Fibroblast of gingiva (primary cell): Measurements from ENCODE around the gene DPF1.

ENCODE experiments used
- DNase-seq: peaks from one replicate; pipeline ENCODE4 v3.0.0-alpha.2; 2011; ENCODE audit warnings: low read depth

DPF1 gene

DNA sequence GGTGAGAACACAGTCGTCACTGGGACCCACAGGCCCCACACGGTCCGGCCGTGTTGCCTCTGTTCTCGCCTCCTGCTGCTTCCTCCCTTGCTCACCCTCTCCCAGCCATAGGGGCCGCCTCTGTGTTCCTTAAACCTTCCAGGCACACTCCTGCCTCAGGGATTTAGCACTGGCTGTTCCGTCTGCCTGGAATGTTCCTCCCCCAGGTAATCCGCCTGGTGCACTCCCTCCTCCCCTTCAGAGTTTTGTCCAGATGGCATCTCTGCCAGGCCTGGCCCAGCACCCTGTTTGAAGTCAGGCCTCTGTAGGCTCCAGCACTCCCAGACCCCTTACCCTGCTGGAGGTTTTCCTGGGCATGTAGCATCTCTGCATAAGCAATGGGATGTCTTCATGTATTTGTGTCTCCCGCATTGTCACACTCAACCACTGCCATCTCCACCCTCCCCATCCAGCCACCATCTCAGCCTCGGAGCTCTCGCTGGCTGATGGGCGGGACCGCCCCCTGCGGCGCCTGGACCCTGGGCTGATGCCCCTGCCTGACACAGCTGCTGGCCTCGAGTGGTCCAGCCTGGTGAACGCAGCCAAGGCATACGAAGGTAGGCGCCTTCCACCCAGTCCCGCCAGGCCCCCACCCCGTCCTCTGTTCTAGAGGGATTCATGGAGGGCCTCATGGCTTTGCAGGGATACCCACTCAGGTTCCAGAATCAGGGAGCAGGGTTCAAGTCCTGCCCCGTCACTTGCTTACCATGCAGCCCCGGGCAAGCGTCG, 25.9 kb downstream of the DPF1 start:
- no peak for DNase-seq

DNA sequence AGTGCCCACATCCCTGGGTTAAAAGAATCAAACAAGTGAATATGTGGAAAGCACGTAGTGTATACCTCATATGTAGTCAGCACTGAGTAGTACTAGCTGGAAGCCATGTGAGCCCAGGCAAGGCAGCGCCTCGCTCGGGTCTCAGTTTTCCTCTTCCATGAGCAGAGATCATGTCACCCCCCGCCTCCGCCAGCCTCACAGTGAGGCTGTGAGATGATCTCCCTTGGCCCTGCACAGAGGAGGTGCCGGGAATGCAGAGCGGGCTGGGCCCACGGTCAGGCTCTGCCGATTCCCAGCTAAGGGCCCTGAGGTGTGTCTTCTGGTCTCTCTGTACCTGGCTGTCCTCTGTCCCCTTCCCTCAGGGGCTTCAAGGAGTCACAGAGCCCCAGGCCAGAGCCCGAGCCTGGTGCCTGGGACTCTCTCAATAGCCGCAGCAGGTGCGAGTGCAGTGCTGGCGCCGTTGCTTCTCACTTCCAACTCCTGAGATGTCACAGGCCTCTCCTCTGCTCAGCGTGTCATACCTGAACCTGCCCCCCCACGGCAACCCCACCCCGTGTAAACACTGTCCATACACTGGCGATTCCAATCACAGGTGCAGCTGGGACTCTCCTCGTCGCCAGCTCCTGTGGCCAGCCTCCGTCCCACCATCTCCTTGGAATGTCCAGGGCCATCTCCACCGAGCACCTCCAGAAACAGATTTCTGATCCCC, 26.9 kb downstream of the DPF1 start:
- no peak for DNase-seq

DNA sequence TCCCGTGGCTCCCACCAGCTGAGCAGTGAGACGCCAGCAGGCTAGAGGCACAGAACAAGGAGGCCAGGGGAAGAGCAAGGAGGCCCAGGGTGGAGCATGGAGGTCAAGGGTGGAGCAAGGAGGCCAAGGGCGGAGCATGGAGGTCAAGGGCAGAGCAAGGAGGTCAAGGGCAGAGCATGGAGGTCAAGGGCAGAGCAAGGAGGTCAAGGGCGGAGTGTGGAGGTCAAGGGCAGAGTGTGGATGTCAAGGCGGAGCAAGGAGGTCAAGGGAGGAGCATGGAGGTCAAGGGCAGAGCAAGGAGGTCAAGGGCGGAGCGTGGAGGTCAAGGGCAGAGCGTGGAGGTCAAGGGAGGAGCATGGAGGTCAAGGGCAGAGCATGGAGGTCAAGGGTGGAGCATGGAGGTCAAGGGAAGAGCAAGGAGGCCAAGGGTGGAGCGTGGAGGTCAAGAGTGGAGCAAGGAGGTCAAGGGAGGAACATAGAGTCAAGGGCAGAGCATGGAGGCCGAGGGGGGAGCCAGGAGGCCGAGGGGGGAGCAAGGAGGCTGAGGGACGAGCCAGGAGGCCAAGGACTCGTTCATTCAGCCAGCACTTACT, 27.7 kb downstream of the DPF1 start:
- DNase-seq: no peak

DNA sequence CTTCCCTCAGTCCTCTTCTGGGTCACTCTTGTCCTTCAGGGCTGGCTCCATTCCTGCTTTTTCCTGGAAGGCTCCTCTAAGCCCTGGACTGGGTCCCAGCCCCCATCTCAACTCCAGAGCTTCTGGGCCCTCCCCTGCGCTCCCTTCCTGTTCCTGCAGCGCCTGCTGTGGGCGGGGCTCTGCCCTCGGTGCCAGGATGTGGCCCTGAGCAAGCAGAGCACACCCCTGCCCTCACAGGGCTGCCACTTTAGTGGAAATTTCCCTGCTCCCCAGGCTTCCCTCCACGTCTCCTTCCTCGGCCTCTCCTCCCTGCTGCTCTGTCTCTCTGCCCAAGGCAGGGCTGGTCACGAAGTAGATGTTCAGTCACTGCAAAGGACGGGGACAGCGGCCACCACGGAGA, 28.8 kb downstream of the DPF1 start:
- no peak for DNase-seq

DNA sequence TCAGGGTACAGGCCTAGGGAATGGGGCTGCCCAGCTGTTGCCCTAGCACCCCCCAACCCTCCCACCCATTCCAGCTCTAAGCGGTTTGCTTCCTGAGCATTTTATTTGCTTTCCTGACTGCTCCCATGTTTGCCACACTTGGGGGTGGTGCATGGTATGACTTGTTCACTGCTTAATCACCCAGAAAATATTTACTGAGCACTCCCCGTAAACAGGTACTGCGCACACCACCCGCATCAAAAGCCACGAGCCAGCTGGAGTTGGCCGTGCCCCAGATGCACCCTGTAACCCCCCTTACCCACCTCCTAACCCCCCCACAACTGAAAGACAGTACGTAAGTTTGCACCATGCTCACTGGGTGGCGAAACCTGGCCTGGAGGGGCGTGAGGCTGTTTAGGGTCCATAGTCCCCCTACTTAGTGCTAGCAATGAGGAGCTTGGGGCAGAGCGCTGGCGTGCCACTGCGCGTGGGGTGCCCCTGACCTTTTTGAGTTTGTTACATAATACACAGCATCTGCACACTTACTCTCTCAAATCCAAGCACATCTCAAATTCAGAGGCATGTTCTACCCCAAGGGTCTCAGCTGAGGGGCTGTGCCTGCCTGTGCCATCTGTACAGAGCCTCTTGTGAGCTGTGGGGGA, 29.8 kb downstream of the DPF1 start:
- no peak for DNase-seq

DNA sequence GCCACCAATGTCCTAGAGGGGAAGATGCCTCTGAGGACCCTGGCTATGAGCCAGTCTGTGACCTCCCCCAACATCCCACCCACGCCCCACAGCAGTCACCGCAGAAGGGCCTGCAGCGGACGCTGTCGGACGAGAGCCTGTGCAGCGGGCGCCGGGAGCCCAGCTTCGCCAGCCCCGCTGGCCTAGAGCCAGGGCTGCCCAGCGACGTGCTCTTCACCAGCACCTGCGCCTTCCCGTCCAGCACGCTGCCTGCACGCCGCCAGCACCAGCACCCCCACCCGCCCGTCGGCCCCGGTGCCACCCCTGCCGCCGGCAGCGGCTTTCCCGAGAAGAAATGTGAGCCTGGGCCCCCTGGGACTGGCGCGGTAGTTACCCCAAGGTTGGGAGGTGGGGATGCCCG, 30.6 kb downstream of the DPF1 start:
- no peak for DNase-seq

DNA sequence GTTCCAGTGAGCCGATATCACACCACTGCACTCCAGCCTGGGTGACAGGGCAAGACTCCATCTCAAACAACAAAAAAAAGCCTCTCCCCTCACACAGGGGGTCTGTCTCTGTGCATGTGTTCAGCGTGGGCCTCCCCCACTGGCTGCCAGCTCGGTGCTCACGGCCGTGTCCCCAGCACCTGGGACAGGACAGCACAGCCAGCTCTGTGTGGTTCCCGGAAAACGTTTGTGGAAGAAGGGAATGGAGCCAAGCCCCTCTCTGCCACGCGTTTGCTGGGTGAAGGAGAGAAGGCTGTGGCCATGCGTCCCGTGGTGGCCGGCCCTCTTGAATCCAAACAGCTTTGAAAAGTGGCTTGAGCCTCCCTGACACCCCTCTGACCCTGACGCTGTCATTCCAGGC, 32.3 kb downstream of the DPF1 start:
- no peak for DNase-seq

DNA sequence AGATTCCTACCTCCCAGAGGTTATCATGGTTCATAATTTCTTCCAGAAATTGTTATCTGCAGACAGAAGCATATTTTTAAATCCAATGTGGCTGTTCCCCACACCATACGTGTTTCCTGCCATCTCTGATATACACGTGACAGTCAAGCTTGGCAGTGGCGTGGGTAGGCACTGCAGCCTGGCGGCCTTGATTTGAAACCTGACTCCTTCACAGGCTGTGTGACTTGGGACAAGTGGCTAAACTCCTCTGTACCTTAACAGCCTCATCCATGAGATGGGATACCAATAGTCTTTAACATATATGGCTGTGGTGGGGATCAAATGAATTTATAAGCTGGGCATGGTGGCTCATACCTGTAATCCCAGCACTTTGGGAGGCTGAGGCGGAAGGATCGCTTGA, 33.2 kb downstream of the DPF1 start:
- DNase-seq: no peak

DNA sequence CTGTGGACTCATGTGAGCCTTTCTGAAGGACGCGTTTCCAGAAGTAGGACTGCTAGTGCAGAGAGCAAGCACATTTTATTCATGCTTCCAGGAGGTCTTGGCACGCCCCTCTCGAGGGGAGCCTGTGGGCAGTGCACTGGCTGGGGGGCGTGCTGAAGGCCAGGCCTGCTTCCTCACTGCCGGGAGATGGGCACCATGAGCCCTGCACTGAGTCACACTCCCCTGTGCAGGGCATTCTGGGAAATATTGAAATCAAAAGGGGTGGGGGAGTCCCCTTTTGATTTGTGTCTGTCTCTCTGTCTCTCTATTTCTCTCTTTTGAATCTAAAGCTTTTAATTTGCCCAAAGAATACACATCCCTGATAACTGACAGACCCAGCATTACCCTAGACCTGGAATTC, 34.0 kb downstream of the DPF1 start:
- no peak for DNase-seq

DNA sequence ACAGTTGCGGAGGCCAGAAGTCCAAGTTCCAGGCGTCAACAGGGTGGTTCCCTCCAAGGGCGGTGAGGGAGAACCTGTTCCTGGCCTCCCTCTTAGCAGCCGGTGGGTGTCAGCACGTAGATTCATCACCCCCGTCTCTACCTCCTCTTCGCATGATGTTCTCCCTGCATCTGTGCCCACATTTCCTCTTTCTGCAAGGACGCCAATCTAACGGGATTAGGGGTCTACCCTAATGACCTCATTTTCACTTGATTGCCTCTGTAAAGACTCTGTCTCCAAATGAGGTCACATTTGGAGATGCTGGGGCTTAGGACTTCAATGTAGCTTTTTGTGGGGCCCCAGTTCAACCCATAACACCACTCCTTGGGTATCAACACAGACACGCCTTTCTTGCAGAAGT, 38.5 kb downstream of the DPF1 start:
- DNase-seq: no peak

DNA sequence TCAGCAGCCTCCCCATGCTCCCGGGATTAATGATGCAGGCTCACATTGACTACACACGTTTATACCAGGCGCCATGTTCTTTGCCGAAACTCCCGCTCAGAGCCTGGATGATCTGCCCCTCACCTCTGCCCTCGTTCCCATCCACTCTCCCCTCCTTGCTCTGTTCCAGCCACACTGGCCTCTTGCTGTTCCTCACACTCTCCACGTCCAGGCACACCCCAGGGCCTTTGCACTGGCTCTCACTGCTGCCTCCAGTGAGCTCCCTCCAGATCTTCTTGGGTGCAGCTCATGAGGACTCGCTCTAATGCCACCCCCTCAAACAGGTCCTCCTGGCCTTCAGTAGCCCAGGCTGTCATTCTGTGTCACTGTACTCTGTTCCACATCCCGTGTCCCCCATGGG, 39.2 kb downstream of the DPF1 start:
- DNase-seq: no peak

DNA sequence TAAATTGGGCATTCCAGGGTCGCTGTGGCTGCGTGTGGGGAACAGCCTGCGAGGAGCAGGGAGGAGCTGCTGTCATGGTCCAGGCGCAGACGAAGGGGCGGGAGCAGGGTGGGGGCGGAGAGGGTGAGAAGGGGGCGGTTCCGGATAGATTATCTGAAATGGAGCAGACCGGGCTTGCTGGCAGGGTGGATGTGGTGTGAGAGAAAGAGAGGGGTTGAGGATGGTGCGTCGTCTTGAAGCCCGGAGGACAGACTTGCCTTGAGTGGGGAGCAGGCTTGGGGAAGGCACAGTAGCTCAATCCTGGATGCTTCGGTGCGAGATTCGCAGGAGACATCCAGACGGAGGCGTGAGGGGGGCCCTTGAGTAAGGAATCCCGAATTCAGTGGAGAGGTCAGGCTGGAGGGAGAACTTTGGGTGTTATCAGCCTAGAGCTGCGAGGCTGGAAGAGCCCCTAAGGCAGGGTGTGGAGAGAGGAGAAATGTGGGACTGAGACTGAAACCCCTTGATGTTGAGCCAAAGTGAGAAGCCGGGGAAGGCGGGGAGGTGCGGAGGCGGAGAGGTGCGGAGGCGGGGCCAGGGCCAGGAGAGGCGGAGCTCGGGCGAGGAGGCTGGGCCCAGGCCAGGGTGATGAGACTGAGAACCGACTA, 40.6 kb downstream of the DPF1 start:
- DNase-seq: no peak

DNA sequence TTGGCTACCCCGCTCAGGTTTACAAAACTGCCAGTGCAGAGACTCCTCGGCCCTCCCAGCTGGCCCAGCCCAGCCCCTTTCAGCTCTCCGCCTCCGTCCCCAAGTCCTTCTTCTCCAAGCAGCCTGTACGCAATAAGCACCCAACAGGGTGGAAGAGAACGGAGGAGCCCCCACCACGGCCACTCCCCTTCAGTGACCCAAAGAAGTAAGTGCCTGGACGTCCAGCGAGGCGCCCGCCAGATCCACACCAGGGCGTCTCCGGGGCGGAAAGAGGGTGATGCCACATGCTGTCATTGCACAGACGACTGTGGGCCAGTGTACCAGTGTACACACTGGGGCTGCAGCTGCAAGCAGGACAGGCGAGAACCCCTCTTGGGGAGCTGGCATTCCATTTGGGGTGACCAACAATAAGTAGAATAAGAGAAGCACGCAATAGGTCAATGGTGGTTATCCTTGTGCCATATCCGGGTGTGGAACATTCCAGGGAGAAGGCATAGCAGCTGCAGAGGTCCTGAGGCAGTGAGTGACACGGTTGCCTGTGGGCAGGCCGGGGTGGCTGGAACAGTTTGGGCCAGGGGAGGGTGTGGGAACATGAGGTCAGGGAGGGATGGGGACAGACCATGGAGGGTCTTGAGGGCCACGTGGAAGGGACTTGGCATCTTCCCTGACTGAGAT, 41.3 kb downstream of the DPF1 start:
- DNase-seq: no peak

DNA sequence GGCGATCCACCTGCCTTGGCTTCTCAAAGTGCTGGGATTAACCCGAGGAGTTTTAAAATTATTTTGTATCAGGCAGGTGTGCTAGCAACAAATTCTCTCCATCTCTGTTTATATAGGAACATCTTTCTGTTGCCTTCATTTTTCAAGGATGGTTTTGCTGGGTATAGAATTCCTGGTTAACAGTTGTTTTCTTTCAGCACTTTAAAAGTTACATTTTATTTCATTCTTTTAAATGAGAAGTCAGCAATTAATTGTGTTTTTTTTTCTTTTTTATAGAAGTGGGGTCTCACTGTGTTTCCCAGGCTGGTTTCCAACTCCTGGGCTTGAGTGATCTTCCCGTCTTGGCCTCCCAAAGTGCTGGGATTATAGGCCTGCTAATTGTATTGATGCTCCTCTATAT, 44.0 kb downstream of the DPF1 start:
- DNase-seq: no peak

DNA sequence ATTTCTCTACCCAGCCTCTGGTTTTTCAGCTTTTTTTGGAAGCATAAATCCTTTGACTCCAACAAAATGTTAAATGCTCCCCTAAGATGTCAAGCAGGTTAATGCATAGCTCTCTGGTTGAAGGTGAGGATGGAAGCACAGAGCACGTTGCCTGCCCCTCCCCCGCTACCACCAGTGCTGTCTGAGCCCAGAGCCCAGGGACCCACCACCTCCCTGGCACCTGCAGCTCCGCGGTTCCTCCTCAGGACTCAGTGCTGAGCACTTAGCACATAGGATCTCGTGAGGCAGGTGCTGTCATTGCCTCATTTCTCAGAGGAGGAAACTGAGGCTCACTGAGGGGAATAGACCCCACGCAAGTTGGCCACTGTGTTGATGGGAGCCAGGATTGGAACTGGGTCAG, 48.6 kb downstream of the DPF1 start:
- no peak for DNase-seq

DNA sequence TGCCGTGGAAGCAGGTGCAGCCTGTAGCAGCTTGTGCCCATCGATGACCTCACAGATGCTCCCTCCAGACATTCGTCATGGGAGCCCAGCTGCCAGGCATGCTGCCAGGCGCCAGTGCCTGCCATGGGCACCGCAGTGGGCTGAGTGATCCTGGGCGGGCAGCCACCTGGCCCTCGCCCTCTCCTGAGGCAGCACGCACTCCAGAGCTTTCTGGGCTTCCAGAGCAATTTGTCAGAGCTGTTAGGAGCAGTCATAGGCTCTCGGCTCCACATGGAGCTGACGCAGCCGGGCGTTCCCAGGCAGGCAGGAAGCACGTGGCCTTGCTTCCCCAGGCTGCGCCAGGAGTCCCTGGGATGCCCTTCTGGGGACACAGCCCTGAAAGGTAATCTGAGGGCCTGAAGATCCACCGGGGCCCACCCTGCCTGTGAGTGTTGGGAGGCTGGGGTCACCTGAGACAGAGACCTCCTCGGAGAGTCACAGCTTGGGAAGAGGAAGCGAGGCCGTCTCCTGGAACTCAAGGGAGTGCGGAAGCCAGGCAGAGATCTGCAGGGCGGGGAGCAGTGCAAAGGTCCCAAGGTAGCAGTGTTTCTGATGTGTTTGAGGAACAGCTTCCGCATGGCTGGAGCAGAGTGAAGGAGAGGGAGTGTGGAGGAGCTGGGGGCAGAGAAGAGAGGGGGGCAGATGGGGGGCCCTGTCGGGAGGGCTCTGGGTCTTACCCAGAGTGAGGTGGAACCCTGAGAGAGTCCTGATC, 50.6 kb downstream of the DPF1 start:
- peak; percentile 63 for DNase-seq

DNA sequence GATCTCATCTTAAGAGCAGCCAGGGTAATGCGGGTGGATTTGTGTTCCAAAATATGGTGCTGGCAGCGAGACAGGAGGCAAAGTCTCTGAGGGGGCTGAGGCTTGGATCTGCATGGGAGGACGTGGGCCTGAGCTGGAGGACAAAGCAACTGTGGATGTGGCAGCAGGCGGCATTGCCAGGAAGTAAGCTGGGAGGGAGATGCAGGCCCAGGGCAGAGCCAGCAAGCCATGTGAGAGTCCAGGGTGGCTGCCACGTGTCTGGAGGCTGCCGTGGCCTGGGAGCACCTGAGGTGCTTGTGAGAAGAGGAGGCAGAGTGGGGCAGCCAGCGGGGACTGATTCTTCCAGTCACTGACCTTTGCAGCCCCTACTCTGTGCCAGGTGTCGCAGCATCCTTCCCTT, 52.0 kb downstream of the DPF1 start:
- DNase-seq: no peak

DNA sequence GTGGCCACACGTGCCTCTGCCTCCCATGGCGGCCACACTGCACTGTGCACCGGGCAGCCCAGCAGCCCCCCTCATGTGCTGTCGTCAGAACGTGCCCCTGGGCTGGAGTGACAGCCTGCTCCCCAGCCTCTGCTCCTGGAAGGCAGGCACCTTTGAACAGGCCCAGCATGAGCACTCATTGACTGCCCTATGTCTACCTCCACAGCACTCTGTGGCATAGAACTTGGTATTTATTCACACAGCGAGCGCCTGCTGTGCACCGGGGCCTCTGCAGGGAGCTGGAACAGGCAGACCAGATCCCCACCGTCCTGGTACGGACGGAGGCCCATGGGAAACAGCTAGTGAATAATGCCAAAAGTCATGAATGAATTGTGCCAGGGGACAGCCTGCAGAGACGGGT, 53.7 kb downstream of the DPF1 start:
- DNase-seq: no peak

DNA sequence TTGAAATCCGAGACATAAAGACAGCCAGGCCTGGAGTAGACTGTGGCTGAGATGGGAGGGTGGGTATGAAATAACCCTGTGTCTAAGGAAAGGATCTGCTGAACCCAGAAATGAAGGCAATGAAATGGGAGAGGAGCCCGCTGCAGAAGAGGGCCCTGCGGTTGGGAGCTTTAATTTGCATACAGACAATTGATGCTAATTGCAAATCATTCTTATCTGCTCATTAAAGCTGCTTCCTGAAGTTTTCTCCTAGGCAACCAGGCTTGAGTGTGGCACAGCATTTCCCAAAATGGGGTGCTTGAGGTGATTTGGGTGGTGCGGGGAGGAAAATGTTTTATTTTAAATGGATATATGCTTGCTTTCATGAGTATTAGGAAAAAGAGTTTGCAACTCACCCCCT, 55.4 kb downstream of the DPF1 start:
- no peak for DNase-seq

DNA sequence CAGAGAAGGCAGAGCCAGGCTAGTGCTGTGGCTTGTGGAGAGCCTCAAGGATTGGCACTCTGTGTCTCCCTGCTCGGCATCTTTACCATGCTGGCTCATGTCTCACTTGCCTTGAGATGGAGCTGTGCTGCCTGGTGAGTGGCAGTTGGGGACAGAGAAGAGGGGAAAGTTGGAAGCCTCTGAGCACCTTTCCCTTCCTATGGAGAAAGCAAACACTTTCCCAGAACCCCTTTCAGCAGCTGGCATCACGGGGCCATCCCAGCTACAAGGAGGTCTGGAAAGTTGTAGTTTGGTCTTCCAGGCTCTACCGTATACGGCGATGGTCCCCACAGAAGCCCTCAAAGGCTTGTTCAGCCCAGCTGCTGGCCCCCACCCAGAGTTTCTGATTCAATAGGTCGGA, 58.7 kb downstream of the DPF1 start:
- DNase-seq: no peak

DNA sequence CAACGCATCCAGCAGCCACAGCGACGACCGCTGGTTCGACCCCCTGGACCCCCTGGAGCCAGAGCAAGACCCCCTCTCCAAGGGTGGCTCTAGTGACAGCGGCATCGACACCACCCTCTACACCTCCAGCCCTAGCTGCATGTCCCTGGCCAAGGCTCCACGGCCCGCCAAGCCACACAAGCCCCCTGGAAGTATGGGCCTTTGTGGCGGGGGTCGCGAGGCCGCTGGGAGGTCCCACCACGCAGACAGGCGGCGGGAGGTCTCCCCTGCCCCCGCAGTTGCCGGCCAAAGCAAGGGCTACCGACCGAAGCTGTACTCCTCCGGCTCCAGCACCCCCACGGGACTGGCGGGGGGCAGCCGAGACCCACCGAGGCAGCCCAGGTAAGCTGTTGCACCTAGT, 59.5 kb downstream of the DPF1 start:
- DNase-seq: no peak
